Hindlimb muscle (tissue), 1 donor: ENCODE measurements around the gene SFTPA2. TPM values are rescaled to one million over a fixed set of nuclear protein-coding genes. Genes with fewer than 3 reads are reported as not detected.
"Not testable (repeated sequence)": the region's sequence is repeated elsewhere in the genome, so short reads cannot be mapped to it uniquely, and the experiment has no call there.

ENCODE experiments used
- DNase-seq: peaks from one replicate; pipeline ENCODE4 v3.0.0-alpha.2; 2013
- polyA plus RNA-seq: library from polyadenylated mRNA; unstranded; fragments of 120-200 nt; gene quantifications from one replicate; pipeline ENCODE4 v1.2.1, GENCODE V29; 2013; ENCODE audit not compliant: insufficient read length

The SFTPA2 gene
- polyA plus RNA-seq, 1 donor = 0.26 TPM

DNA sequence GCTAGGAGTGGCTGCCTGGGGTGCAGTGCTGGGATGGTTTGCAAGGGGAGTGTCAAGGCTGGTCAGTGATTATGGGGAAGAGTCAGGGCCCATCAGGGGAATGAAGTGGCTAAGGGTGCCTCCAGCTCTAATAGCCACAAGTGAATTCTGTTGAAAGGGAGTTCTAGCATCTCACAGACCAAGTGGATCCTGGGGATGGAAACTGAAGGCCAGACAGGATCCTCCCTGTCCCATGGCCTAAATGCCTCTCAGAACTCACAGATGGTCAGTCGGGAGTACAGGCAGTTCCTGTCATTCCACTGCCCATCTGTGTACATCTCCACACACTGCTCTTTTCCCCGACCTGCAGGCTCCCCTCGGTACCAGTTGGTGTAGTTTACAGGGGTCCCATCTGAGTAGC, 3.2 kb downstream of the SFTPA2 start:
- DNase-seq = not testable (repeated sequence)

- peak; percentile 34 for DNase-seq
Measured at GRCh38 chr10:79555354-79556309, 4.6 kb downstream of the SFTPA2 start.

DNA sequence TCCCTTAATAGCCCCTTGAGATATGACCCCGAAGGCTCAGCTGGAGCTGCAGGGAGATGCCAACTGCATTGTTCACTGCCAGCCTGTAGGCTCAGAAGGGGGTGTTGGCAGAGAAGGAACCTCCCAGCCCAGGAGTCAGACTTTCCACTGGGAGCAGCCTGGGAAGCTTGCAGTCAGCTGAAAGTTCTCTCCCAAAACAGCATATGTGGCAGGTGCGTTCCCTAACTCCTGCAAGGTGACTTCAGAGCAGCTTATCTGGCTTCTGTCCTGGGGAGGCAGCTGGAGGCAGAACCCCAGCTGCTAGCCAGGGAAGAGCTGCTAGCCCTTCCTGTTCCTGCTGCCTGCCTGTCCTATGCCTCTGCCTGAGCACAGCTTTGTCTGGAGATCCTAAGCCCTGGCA, 8.1 kb downstream of the SFTPA2 start:
- DNase-seq = no peak

- no peak for DNase-seq
Measured at GRCh38 chr10:79547973-79548372, 12.2 kb downstream of the SFTPA2 start.

DNA sequence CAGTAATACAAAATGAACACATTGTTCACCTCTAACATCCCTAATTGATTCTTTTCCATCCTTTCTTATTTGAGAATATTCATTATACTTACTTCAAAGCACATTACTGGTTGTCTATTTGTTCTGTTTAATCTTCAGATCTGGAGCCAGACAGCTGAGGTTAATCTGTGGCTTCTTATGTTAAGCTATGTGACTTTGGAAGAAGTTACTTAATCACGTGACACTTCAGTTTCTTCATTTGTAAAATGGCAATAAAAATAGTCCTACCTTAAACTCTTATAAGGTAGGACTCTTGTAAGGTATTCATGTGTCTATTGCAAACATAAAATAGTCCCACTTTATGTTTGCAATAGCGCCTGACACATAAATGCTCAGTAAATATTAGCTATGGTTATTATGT, 13.1 kb downstream of the SFTPA2 start:
- DNase-seq = not testable (repeated sequence)

GRCh38 chr10:79544926-79545659, 15.1 kb downstream of the SFTPA2 start:
- not testable (repeated sequence) for DNase-seq

- DNase-seq = not testable (repeated sequence)
Measured at GRCh38 chr10:79544408-79544807, 15.8 kb downstream of the SFTPA2 start.

DNA sequence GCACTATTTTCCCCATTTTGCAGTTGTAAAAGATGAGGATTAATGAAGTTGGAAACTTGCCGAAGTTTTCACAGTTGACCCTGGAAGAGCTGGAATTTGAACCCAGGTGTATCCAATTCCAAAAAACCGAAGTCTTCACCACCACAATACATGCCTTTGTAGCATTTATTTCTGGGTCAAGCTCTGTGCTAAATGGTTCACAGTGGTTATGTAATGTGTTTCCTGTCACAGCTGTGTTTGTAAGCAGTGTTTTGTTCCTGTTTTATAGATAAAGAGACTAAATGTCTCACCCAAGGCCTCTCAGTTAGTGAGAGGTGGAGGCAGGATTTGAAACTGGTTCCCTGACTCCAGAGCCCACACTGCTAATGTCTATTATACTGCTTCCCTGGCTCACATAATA, 17.6 kb downstream of the SFTPA2 start:
- DNase-seq = no peak

DNA sequence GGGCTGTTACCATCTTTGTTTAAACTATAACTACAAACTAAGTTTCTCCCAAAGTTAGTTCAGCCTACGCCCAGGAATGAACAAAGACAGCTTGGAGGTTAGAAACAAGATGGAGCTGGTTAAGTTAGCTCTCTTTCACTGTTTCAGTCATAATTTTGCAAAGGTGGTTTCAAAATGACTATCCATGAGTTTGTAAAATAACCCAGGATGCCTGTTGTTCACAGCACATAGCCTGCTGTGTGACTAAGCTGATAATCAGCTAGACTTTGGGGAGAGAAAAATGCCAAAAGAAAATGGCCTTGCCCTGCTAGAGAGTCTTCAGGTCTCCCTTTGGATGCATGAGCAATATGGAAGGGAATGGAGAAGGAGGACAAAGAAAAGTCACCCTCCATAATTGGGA, 19.3 kb downstream of the SFTPA2 start:
- DNase-seq = not testable (repeated sequence)

- DNase-seq = not testable (repeated sequence)
Measured at GRCh38 chr10:79538311-79538710, 21.9 kb downstream of the SFTPA2 start.

GRCh38 chr10:79533903-79534175, 26.4 kb downstream of the SFTPA2 start:
- not testable (repeated sequence) for DNase-seq

DNA sequence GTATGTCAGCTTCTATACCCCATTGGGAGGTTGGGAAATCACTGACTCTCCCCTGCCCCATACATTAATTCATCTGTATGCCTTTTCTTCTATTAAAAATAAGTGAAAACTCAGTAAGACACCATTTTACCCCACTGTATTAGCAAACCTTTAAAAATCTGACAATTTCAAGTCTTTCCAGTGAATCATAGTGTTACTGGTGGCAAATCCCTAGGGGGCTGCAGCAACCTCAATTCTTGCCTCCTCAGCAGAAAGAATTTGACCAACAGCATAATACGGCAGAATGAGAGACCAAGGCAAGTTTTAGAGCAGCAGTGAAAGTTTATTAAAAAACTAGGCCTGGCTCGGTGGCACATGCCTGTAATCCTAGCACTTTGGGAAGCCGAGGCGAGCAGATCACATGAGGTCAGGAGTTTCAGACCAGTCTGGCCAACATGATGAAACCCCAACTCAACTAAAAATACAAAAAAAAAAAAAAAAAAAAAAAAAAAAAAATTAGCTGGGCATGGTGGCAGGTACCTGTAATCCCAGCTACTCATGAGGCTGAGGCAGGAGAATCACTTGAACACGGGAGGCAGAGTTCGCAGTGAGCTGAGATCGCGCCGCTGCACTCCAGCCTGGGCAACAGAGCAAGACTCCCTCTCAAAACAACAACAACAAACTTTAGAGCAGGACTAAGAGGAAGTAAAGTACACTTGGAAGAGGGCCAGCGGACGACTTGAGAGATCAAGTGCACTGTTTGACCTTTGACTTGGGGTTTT, 26.9 kb downstream of the SFTPA2 start:
- not testable (repeated sequence) for DNase-seq

- not testable (repeated sequence) for DNase-seq
Measured at GRCh38 chr10:79528261-79528660, 31.9 kb downstream of the SFTPA2 start.

- not testable (repeated sequence) for DNase-seq
Measured at GRCh38 chr10:79525049-79525710, 35.0 kb downstream of the SFTPA2 start.

DNA sequence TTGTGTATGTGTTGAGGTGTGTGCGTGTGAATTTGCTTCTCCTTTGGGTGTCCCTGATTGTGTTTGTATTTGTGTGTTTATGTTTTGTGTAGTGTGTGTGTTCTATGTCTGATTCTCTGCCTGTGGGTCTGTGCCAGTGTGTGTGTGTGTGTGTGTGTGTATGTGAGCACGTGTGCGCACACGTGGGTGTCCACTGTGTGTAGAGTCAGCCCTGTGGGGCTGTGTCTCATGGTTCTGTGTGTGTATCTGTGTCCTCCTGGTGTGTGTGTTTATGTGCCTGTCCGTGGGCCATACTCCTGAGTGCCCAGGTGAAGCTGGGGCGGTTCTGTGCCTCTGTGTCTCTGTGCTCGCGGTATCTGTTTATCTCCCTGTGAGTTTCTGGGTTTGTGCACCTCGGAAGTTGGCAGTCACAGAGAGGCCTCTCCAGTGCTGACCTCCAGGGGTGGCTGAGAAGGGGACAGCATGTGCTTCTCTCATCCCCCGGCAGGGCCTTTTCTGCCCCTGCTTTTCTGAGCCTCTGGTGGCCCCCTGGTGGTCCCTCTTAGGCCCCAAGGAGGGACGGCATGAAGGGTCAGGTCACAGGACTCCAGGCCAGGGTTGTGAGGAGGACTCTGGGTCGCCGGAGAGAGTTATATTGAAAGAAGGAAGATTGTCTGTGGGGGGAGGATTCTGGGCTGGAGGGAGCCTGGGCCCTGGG, 36.9 kb downstream of the SFTPA2 start:
- DNase-seq = not testable (repeated sequence)

DNA sequence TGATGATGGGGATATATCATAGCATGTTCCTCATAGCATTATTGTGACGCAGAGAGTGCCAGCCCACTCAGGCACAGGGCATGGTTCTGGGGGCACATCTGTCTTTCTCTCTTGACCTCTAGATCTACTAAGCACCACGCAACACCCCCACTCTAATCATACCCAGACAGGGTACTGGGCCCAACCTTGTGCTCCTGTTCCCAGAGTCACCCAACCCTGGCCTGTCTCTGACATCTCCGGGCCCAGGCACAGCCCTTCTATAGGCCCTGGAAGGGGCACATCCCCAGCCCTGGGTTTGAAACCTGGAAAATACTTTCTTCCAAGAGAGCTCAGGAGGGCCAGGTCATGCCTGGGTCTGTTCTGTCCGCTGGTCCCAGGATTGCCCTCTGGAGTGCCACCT, 37.7 kb downstream of the SFTPA2 start:
- not testable (repeated sequence) for DNase-seq

DNA sequence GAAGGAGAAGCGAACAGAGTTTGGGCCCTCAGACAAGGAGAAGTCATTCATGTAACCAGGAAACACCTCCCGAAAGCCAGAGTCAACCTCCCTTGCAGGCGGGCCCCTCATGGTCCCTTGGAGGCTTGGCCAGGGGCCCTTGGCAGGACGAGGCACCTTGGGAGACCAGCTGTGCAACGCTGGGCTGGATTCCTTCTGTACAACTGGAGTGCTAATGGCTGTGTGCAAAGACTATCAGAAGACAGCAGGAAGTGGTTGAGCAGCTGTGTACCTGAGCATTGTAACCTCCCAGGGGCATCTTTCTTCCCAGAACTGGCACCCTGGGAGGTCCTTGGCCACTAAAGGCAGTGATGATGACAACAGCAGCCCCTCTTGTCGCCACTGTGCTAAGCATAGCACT, 38.5 kb downstream of the SFTPA2 start:
- DNase-seq = not testable (repeated sequence)

GRCh38 chr10:79517567-79517966, 42.6 kb downstream of the SFTPA2 start:
- DNase-seq = not testable (repeated sequence)

- DNase-seq = not testable (repeated sequence)
Measured at GRCh38 chr10:79516532-79517205, 43.5 kb downstream of the SFTPA2 start.

DNA sequence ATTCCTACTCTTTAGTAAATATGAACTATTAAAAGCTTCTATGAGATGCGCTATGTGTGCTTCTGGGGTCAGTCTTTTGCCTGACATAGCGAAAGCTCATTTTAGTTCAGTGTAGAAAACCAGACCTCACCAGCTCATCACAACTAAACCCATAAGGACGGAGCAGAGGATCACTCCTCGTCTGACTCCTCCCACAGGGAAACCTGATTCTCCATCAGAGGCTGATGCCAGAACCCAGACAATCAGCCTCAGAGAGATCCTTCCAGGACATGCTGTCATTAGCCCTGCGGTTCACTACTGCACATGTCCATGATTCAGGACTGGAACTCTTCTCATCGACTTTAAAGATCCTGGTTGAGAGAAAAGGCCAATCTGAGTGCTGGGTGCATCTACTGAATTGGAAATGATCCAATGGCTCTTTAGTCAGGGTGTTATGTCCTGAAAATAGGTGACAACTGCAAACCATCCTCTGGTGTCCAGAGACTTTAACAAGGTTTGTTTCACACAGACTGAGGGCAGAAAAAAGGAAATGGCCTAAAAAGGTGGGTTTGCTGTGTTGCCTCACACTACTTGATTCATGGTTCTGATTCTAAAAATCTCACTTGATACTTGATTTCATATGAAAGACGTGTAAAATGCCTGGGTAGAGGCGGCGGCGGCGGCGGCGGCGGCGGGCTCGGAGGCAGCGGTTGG, 48.2 kb downstream of the SFTPA2 start, which contains the start of gene EIF5AL1:
EIF5AL1 (plus strand) TSS at position 643 of the 693 bp plus-strand sequence. CDS start 117 bp downstream, outside the sequence.
- DNase-seq = not testable (repeated sequence)
